IPS-NIHi11 (cell line): Measurements from ENCODE around the gene ETFB.

Experiments used
- DNase-seq: peaks from one replicate; pipeline ENCODE4 v3.0.0; 2012; ENCODE audit warnings: mixed read lengths, low spot score

ETFB gene

DNA sequence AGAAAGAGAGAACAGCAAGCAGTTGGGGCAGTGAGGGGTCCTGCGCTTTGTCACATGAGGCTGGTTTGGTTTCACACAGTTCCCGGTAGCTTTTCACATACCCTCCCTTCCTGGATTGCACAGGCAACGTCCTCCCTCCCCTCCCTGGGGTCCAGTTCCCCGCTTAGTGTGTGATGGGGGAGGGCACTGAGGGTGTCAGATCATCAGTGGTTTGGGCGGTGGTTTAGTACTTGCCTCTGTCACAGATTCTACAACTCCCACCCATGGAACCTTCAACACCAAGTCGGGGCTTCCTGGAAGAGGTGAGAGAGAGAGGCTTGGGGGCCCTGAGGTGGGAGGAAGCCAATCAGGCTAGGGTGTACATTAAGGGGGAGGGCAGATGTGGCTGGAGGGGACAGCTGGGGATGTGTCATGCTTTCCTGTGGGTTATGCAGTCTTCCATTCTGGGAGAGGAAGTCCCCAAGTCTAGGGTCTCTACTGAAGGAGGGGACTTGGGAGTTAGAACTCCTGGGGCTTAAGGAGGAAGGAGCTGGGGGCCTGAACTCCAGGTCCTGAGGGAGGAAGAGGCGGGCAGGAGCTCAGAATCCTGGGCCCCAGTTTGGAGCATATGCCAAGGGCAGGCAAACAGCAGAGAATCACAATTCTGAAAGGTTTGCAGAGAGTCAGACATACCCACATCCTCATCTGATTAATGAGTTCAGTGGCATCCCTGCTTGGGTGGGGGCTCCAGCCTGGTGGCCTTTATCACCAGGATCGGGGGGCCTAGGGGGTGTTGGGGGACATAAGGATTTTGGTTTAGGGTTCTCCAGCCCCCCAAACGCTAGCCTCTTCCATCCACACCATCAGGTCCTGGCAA lies 6.7 kb upstream of the ETFB start, which contains the start of gene NKG7:
NKG7 (minus strand) TSS at position 6 of the 856 bp plus-strand sequence. CDS start 119 bp downstream, outside the sequence.
- DNase-seq: no peak

- DNase-seq: no peak
These were observed 5.9 kb upstream of the ETFB start for GRCh38 chr19:51372021-51372648.

GRCh38 chr19:51371186-51371690 lies 5.0 kb upstream of the ETFB start:
- no peak for DNase-seq

- no peak for DNase-seq
These were observed 4.0 kb upstream of the ETFB start for GRCh38 chr19:51370230-51370629.

DNA sequence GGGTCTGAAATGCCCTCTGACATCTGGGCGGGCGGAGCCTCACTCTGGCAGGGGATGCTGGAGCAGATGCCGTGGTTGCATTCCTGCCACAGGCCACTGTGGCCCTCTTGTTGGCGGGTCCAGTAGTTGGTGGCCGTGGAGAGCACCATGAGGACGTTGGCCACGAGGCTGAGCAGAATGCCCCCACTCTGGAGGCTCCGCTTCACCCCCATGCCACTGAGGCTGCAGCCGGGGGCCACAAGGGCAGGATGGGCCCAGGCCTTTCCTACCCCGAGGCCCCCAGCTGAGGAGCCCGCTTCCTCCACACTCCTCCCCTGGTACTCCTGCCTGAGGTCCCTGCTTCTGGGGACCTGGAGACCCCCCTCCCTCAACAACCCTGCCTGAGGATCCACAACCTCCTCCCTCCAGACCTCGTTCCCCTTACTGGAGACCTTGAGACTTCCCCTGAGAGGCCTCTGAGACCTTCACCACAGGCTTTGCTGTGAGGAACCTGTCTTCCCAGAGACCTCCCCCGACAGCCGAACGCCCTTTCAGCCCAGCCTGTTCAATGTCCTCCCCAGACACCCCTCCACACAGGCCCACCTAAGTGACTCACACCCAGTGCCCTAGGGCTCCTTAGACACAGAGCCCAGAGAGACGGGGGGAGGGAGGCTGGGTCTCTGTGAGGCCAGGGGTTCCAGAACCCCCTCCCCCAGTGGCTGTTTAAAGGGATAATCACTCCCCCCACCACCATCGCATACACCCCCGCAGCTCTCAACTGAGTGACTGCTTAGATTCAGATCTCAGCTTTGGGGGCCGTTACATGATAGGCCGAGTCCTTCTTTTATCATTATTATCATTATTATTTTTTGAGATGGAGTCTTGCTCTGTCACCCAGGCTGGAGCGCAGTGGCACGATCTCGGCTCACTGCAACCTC lies 2.4 kb upstream of the ETFB start, which contains the start of gene CLDND2:
CLDND2 (minus strand) TSS at position 638 of the 917 bp plus-strand sequence; CDS start at position 212, 426 bp downstream.
- DNase-seq: no peak

DNA sequence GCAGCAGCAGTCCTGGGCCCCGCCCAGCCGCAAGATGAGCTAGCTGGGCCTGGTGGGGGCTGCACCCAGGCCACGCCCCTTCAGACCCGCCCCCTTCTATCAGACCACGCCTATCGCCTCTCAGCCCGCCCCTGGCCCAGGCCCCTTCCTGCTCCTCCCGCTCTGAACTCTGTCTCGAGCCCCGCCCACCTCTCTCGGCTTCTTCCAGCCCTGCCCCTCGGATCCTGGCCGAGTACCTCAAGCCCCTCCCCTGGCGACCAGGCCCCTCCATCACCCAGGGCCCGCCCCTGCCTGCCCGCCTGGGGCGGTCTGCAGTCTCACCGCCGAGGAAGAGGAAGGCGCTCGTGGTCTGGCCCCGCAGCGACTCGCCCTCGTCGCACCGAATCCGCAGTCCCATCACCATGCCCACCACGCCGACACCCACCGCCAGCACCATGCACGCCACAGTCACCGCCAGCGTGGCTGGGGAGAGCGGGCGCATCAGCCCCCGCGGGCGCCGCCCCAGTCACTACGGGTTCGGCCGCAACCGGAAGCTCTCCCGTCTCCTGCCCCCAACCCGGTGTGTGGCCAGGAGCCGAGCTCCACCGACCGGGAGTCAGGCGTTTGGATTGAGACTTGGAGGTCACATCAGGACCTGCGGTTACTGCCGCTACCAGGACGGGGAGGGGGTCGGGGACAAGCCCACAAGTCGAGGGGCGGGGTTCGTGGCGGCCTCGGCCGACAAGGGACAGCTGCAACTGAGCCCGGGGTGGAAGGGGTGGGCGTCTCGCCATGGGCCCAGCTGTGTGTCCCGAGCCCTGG lies 1.6 kb upstream of the ETFB start:
- DNase-seq: peak; percentile 98

DNA sequence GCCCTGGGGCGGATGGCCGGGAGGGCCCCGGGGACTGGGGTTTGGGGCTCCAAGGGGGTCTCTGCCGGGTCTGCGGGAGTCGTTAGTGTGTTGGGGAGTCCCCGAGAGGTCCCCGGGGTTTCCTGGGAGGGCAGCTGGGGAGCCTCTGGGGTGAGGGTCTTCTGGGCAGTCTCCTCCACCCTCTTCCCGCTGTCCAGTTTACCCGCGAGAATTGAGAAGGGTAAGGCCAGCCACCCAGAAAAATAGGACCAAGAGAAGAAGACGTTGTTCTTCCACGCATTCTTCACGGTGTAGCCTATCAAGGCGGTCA lies 1.0 kb upstream of the ETFB start:
- no peak for DNase-seq

- DNase-seq: peak; percentile 93
These were observed 434 bp upstream of the ETFB start for GRCh38 chr19:51366389-51367254.

- no peak for DNase-seq
These were observed 800 bp downstream of the ETFB start for GRCh38 chr19:51365211-51365964.

GRCh38 chr19:51364200-51365106 lies 1.7 kb downstream of the ETFB start:
- no peak for DNase-seq

DNA sequence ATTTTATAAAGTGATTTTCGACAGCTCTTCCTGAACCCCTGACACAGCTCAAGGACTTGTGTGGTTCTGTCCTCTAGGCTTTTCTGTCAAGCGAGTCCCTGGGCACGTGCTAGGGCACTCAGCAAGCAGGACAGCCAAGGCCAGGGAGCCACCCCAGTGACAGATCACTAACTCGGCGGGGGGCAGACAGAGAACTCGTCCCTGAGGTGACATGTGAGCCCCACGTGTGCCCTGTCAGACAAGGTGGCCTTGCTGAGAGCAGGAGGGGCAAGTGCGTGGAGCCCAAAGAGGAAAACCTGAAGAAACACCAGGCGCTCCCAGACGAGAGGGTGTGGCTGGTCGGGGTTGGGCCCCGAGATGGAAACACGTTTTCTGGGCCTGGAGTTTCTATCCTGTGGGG lies 4.9 kb downstream of the ETFB start:
- DNase-seq: no peak

DNA sequence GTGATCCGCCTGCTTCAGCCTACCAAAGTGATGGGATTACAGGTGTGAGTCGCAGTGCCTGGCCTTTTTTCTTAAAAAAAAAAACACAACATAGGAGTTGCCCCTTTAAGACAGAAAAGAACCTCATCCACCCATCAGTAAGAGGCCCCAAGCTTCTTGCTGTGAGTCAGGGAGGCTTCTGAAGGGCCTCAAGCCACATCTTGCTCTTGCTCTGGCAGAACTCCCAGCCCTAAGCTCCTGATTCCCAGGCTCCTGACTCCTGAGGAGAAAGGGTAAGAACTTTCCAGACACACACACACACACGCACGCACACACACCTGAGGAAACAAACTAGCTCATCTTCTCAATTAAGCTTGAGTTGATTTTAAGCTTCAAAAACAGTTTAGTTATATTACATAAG lies 6.9 kb downstream of the ETFB start:
- DNase-seq: no peak

DNA sequence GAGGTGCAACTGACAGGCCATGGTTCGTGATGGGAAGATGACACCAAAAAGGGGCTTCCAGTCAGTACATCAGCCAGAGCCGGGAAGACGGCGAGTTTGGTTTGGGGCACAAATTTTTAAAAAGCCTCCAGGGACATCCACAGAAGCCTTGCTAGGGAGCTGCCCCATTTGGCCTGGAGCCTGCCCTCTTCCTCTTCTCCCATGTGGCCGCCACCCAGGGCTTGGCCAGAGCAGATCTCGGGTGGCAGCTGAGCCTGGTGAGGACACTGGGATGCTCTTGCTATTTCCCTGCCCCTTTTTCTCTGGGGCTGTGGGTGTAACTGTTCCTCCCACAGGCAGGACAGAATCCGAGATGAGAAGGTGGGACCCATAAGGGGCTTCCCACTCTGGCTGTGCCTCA lies 8.2 kb downstream of the ETFB start:
- DNase-seq: no peak

DNA sequence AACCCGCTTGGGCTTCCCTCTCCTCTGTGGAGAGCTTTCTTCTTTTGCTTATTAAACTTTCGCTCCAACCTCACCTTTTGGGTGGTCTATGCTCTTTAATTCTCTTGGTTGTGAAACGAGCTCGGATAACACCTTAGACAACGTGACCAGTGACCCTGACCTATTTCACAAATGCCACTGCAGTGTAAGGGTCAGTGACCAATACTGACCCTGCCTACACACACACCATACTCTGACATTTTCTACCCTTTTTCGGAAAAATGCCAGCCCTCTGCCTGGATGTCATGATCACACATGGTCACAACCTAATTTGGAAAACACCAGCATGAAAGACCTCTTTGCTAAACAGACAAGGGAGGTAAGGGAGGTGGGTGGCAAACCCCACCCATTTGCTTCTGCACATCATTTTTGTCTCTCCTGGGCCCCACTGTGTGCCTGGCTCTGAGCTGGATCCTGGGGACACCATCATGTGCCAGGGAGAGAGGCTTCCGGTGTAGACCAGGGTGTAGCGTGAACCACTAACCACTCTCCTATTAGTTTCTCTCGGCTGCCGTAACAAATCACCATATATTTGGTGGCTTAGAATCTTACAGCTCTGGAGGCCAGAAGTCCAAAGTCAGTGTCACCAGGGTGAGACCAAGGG lies 9.9 kb downstream of the ETFB start:
- DNase-seq: no peak

DNA sequence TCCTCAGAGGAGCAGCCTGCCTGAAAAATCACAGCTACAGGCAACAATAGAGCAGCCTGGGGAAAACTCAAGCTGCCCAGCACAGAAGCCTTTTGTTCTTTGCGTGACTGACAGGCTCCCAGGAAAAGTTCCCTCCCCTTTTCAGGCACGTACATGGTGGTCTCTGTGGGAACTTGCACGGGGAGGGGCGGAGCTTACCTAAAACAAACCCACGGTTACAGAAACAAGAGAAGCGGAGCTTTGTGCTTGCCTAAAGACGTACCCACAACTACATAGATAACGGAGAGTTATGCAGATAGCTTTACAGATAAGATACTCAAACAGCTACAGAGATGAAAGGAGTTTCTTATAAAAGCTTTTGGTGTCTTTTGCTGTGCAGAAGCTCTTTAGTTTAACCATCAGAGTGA lies 11.4 kb downstream of the ETFB start:
- peak; percentile 71 for DNase-seq

DNA sequence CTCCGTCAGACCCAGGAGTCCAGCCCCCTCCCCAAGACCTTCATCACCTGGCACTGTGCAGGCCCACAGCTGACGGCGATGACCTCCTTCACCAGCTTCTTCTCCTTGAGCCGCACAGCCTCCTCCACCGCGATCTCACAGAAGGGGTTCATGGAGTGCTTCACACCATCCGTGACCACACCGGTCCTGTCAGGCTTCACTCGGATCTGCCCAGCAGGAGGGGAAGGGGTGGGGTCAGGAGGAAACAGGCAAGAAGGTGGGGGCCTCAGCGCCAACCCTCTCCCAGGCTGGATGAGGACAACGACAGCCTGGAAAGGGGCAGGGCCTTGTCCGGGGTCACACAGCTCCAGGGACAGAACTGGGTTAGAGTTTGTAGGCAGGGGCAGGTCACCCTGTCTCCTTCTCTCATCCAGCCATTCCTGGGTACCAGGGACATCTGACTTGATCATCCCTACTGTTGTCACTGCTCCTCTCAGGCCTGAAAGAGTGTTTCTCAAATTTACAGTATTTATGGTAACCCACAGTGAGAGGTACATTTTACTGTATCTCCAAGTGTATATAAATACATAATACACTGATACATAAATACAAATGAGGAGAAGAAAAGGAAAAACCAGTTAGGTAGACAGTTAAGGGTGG lies 12.0 kb downstream of the ETFB start:
- no peak for DNase-seq

GRCh38 chr19:51352783-51353360 lies 13.3 kb downstream of the ETFB start:
- no peak for DNase-seq
